SK-N-SH (cell line): Measurements from ENCODE around the gene SGSH.

ENCODE experiments used
- EP300 ChIP-seq, 2 experiments: IDR thresholded peaks; 2 replicates each; pipeline versions ENCODE4 v1.4.0 to v1.6.1; 2012; ENCODE audit warnings: borderline replicate concordance in 1 of 2, low read depth in 1 of 2, low read length in 1 of 2
- EZH2phosphoT487 ChIP-seq: fragments of 200-600 bp; sonication (generic); IDR thresholded peaks from 2 replicates; pipeline ENCODE4 v1.6.1; 2017; ENCODE audit warnings: low read depth, mixed run types, mild to moderate bottlenecking, antibody characterized with exemption, moderate library complexity, borderline replicate concordance
- POLR2AphosphoS5 ChIP-seq: IDR thresholded peaks from 2 replicates; pipeline ENCODE4 v1.6.1; 2012; ENCODE audit warnings: low read depth, low read length
- RCOR1 ChIP-seq: fragments of 150-350 bp; IDR thresholded peaks from 2 replicates; pipeline ENCODE4 v1.6.1; 2017; ENCODE audit warnings: antibody characterized with exemption, low read length

- no peak for TF ChIP-seq POLR2AphosphoS5
- TF ChIP-seq EP300 (IDR thresholded peaks at IDR 0.05; ENCODE audit: borderline replicate concordance in 1 of 2, low read depth in 1 of 2, low read length in 1 of 2): no peak
- no peak for TF ChIP-seq EZH2phosphoT487
- TF ChIP-seq RCOR1: no peak
Observed at GRCh38 chr17:80227666-80228065, 7.5 kb upstream of the SGSH start.
